LNCaP clone FGC (cell line): ENCODE results near the gene CEBPE.

Source experiments
- DNase-seq: peaks from one replicate; pipeline ENCODE4 v3.0.0-alpha.2; 2011; ENCODE audit warnings: low read depth
- H3K4me3 ChIP-seq: 2 replicates; pipeline ENCODE4 v1.5.1; 2011; ENCODE audit warnings: mild to moderate bottlenecking, low read depth, low read length, control low read depth
- TF ChIP-seq, protein P1 (sequence below): IDR thresholded peaks from 2 replicates; pipeline ENCODE4 v1.5.1; 2012; ENCODE audit warnings: mild to moderate bottlenecking; ENCODE audit not compliant: control insufficient read depth, insufficient read depth; ENCODE audit errors: extremely low read depth

The CEBPE gene

DNA sequence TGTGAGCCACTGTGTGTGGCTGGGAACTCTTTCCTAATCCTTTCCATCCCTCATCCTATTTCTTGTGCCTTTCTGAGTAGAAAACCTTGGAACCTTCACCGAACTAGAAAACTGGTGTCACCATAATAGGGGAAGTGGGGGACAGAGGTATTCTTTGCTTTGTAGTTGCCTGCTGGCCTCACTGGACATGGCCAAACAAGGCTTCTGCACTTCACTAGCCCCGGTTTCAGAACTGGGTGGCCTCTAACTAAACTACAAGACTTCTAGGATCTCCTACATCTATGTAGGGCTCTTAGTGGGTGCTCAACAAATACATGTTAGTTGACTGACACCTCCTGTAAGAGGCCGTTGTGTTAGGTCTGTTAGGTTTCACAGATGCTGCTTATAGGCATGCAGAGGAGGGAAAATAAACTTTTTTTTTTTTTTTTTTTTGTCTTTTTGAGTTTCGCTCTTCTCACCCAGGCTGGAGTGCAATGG lies 13.7 kb downstream of the CEBPE start:
- H3K4me3 ChIP-seq = no peak overlapping the region
- TF ChIP-seq, protein P1, sequence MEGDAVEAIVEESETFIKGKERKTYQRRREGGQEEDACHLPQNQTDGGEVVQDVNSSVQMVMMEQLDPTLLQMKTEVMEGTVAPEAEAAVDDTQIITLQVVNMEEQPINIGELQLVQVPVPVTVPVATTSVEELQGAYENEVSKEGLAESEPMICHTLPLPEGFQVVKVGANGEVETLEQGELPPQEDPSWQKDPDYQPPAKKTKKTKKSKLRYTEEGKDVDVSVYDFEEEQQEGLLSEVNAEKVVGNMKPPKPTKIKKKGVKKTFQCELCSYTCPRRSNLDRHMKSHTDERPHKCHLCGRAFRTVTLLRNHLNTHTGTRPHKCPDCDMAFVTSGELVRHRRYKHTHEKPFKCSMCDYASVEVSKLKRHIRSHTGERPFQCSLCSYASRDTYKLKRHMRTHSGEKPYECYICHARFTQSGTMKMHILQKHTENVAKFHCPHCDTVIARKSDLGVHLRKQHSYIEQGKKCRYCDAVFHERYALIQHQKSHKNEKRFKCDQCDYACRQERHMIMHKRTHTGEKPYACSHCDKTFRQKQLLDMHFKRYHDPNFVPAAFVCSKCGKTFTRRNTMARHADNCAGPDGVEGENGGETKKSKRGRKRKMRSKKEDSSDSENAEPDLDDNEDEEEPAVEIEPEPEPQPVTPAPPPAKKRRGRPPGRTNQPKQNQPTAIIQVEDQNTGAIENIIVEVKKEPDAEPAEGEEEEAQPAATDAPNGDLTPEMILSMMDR = no peak
- DNase-seq = no peak

DNA sequence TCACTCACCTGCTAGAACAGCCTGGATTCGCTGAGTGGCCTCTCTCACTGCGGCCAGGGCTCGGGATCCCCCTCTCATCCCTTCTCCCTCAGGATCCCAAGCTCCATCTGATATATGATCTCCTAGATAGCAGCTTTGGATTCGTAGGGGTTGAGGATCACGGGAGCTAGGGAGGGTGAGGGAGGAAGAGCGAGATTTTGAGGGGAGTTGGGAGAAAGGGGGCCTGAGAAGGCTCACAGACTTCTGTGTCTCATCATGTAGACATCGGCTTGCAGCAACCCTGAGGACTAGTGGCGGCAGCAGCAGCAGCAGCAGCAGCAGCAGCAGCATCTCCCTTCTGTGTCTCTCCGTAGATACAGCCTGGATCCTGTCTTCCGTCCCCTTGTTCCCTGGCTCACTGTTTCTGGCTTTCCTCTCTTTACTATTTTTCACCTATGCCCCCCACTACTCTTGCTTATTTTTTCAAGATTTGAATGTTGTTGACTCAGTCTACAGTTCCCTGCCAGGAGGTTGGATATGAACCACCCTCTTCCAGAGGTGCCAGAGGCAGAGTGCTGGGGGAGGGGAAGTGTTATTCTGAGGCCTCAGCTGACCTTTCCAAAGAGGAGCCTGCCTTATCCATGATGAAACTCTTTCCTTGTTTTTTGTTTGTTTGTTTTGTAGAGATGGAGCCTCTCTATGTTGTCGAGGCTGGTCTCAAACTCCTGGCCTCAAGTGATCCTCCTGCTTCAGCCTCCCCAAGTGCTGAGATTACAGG lies 14.3 kb downstream of the CEBPE start, which contains the start of gene CIROP:
Gene CIROP (minus strand): TSS at position 399 of the 757 bp plus-strand sequence. CDS start 69 bp downstream, at position 330.
- DNase-seq = no peak
- H3K4me3 ChIP-seq = no peak within 1 kb of the TSS
- TF ChIP-seq, protein P1 = no peak

DNA sequence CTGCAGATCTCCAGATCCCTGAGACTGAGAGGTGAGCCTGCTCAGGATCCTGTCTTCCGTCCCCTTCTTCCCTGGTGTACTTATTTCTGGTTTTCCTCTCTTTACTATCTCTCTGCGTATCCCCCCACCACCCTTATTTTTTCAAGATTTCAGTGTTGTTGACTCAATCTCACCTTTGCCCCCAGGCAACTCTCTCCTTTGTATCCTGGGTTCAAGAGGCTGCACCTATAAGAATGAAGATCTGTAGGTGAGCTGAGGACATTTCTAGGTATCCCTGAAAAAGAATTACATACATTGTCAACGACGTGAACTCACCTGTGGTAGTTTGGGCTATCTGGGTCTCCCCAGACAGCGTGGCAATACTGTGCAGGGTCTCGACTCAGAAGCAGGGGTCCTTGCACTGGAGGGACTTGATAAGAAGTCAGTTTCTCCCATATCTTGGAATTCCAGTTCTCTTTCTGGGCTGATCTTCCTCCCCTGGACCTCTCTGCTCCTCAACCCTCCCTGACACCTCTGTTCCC lies 14.9 kb downstream of the CEBPE start:
- TF ChIP-seq, protein P1 = no peak
- no peak for DNase-seq
- H3K4me3 ChIP-seq = no peak overlapping the region

DNA sequence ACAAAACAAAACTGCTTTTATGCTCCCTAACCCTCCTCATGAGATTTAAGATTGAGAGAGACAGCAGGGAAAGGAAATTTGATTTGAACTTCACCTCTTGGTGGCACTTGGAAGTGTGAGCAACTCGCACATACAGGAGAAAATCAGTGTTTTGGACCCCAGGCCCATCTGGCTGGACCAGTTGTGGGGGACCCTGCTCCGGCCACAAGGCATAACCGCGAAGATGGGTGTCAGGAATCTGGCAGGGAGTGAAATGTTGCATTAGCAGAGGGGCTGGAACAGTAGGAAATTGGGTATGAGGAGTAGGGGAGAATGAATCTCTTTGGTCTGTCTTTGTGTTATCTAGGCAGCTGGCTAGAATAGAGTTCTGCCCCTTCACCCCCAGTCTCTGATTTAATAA lies 15.5 kb downstream of the CEBPE start:
- DNase-seq = no peak
- H3K4me3 ChIP-seq = no peak overlapping the region
- TF ChIP-seq, protein P1 = no peak

DNA sequence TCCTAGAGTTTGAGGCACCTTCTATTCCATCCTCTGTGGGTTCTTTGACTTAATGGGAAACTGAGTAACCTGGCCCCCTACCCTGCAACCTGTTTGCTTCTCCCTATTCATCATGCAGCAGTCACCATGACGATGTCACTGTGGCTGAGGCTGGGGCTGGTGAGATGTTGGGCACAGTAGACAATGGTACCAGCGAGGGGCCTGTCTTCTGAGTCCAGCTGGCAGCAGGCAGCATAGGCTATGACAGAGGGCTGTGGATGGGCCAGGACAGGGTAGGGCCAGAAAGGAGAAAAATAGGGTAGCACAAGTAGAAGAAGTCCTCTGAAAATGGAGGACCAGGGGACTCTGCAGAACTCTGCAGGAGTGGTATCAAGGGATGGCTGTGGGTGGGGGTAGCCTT lies 16.3 kb downstream of the CEBPE start:
- no peak for DNase-seq
- no peak overlapping the region for H3K4me3 ChIP-seq
- TF ChIP-seq, protein P1 = no peak

DNA sequence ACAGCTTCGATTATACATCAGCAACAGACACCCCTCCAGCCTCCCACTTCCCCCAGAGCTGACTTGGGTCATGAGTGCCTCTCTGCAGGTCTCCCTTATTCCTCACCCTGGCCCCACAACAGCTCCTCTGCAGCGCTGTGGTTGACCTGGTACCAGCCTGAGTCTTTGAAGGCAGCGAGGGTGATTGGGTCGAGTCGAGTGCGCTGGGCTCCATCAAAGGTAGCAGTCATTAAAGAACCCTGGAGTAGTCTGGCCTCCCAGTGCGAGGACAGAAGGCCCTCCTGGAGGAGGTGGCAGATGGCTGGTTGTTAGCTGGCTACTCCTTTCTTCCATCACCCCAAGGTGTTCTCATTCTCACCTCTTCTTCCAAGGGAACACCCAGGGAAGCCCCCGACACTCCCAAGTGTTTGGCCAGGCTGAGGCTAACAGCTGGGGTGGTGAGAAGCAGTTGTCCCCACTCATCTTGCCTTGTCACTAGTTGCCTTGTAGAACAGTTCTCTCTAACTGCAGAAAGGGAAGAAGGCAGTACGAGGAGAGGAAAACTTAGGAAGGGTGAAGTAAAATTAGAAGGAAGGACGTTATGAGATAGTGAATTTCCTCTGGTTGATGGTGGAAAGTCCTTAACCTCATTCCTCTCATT lies 16.9 kb downstream of the CEBPE start:
- DNase-seq = no peak
- TF ChIP-seq, protein P1 = no peak
- no peak overlapping the region for H3K4me3 ChIP-seq
